AG10803 (cell line): ENCODE results near the gene PCSK5.

Source experiments
- DNase-seq: peaks from one replicate; pipeline ENCODE4 v3.0.0; 2010; ENCODE audit warnings: low read depth
- H3K4me3 ChIP-seq: 2 replicates; pipeline ENCODE4 v1.5.1; 2011; ENCODE audit warnings: mild to moderate bottlenecking, low read length, control low read depth
- TF ChIP-seq, protein P1 (sequence below): conservative IDR thresholded peaks from 2 replicates; pipeline ENCODE4 v1.5.1; 2011; ENCODE audit warnings: mild to moderate bottlenecking, low read length, control low read depth, inconsistent platforms

The PCSK5 gene

DNA sequence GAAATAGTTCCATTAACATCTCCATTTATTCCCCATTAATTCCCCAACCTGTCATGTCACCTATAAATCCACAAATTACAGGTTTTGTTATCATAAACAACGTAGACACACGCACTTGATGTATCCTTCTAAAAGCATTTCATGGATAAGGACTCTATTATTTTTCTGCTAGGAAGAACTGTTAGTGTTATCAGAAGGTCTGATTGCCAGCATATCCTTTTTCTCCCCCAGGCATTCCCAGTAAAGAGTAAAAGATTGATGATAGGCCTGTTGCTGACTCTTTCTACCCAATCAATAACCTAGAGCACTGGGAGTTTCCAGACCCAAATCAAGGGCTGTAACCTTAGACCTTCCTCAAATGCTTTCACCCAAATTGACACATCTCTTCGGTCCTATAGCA is 442.9 kb downstream of the PCSK5 start:
- DNase-seq, result no peak
- no peak overlapping the region for H3K4me3 ChIP-seq
- TF ChIP-seq, protein P1, sequence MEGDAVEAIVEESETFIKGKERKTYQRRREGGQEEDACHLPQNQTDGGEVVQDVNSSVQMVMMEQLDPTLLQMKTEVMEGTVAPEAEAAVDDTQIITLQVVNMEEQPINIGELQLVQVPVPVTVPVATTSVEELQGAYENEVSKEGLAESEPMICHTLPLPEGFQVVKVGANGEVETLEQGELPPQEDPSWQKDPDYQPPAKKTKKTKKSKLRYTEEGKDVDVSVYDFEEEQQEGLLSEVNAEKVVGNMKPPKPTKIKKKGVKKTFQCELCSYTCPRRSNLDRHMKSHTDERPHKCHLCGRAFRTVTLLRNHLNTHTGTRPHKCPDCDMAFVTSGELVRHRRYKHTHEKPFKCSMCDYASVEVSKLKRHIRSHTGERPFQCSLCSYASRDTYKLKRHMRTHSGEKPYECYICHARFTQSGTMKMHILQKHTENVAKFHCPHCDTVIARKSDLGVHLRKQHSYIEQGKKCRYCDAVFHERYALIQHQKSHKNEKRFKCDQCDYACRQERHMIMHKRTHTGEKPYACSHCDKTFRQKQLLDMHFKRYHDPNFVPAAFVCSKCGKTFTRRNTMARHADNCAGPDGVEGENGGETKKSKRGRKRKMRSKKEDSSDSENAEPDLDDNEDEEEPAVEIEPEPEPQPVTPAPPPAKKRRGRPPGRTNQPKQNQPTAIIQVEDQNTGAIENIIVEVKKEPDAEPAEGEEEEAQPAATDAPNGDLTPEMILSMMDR, result no peak

DNA sequence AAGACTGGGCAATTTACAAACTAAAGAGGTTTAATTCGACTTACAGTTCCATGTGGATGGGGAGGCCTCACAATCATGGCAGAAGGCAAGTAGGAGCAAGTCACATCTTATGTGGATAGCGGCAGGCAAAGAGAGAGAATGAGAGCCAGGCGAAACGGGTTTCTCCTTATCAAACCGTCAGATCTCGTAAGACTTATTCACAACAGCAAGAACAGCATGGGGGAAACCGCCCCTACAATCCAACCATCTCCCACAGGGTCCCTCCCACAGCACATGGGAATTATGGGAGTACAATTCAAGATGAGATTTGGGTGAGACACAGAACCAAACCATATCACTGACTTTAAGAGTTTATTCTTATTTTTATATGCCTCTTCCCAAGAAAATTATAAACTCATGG is 443.5 kb downstream of the PCSK5 start:
- no peak overlapping the region for H3K4me3 ChIP-seq
- TF ChIP-seq, protein P1, result no peak
- DNase-seq, result no peak

DNA sequence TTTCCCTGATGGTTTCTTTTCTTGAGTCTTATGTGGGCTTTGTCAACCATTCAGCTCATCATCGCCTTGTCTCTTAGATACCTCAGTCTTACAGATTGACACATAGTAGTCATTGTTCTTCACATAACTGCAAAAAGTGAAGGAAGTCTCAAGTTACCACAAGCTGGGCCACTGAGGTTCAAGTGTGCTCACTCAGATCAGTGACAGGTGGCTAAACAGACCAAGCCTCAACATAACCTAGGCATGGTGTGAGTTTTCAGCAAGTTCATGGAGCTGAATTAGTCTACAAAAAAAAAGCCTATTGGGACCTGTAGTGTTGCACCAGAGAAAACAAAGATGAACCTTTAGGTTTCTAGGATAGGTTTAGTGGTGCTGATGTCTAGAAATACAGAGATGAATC is 445.6 kb downstream of the PCSK5 start:
- no peak overlapping the region for H3K4me3 ChIP-seq
- no peak for DNase-seq
- TF ChIP-seq, protein P1, result no peak

DNA sequence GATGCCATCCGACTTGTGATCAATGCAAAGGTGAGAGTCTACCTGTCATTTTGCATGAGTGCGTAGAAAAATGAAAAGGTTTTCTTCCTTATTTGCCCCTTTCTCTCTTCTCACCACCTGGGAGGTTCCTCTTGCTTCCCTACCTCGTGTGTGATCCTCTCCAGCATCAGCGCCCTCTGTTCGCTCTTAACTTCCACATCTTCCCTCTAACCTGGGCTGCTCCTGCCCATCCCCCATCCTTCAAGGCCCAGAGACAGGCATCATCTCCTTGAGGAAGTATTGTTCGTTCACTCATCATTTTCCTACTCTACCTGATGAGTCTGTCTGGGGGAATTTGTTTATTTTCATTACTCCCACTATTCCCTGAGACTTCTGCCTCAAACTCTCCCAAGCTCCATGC is 447.9 kb downstream of the PCSK5 start:
- DNase-seq, result no peak
- TF ChIP-seq, protein P1, result no peak
- H3K4me3 ChIP-seq, result no peak overlapping the region

DNA sequence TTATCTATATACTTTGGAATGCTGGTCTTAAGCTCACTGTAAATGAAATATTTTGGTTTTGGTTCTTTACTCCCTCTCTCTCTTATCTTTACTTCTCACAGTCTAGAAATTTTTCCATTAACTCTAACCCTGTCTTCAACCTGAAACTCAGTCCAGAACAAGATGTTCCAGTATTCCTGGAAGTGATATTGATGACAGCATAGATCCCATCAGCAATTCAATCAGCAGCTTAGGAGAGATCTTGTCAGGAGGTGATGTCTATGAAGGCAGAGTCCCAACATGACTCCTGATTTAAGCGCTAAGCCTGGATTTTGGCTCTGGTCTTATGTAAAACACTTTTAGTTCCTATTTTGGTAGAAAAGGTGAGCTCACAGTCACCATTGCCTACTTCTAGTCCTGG is 451.1 kb downstream of the PCSK5 start:
- TF ChIP-seq, protein P1, result no peak
- DNase-seq, result no peak

DNA sequence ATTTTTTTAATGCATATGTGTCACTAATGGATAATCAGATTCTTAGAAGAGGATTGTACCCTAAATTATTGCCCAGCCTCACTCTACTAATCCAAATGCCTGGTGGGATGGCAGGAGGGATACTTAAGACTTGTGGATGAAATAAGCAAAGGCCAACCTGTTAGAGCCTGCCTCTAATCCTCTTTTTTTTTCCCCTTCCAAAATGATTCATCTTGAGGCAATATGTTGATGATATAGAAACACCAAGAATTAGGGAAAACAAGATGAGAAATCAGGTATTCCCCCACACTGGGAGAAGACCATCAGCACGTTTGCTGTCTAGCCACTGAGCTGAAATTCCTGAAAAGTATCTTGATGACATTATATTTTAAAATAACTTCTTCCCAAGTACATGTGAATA is 451.7 kb downstream of the PCSK5 start:
- DNase-seq, result no peak
- no peak overlapping the region for H3K4me3 ChIP-seq
- TF ChIP-seq, protein P1, result no peak

More for the DNA sequence above, 451.1 kb downstream of the PCSK5 start:
- H3K4me3 ChIP-seq, result no peak overlapping the region

DNA sequence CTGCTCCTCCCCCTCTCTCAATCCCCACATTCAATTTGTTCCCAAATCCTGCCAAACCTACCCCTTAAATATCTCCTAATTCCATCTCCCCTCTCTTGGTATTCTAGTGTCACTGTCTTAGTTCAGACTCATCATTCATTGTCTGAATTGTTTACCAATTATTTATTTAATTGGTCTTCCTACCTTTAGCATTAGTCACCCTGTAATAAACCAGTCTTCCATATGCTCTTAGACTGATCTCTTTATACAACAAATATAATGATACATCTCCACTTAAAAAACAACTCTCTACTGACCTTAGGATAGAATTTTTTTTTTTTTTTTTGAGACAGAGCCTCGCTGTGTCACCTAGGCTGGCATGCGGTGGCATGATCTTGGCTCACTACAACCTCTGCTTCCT is 452.4 kb downstream of the PCSK5 start:
- no peak for DNase-seq
- no peak overlapping the region for H3K4me3 ChIP-seq
- TF ChIP-seq, protein P1, result no peak
